ENCODE measurements around the gene SOCS1. TPM values are rescaled to one million over a fixed set of nuclear protein-coding genes. Genes with fewer than 3 reads are reported as not detected.
"Not testable (repeated sequence)": the region's sequence is repeated elsewhere in the genome, so short reads cannot be mapped to it uniquely, and the experiment has no call there.

SOCS1 gene
- total and polyA plus RNA-seq, 5 experiments from 2014 or later: 13.5 to 24.0 (median 15.8) TPM

DNA sequence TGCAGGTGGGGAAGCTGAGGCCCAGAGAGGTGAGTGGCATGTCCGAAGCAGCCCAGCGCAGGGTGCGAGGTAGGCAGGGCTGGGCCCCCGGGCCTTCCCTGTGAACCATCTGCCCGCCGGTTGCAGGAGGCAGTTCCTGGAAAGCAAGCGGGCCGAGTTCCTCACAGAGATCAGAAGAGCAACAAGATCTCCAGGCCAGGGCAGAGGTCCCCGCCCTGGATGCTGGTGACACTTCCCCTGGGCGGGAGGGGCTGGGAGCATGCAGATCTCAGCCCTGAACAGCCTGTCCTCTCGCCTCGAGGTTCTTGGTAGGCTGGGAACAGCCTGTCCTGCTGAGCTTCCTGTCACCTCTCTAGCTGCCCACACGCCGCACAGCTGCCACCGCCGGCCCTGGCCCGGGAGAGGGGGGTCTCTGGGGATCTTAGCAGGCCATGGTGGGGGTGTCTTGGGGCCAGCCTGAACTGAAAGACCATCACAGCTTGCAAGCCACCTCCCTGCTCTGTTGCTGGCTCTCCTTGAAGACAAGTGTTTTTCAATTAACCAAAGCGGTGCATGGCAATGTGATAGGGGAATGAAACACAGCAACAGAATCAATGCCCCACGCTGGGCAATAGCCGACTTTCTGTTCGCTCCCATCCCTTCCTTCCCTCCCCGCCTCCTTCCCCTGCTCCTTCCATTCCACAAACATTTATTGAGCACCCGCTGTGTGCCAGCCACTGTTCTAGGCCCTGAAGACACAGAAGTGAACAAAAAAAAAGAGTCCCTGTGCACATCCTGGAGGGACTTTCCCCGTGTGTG lies 31.7 kb downstream of the SOCS1 start:
- DNase-seq (peak; percentile 17 to 83 (median 52)), ATAC-seq (peak; percentile 35 to 54)
- Mint-ChIP-seq H3K4me3 (peak overlapping the region; percentile 48 to 90 (median 80)), H3K9me3 (no peaks in the 10 kb centered on the region), H3K4me1 (peaks cover 29 to 66% (median 47%) of the 10 kb centered on the region in 4 donors), H3K27me3 (no peaks in the 10 kb centered on the region), H3K27ac (peak overlapping the region; percentile 94 to 99 (median 97)), H3K36me3 (no peaks in the 10 kb centered on the region)
- POLR2A ChIA-PET: interaction anchor here (0.6 to 5.8 kb wide), 16 partner anchors 9 to 573 kb away, joined by 3 to 148 read pairs (median 5); partner anchors contain the start of genes CLEC16A, SOCS1, TXNDC11 and ZC3H7A

GRCh38 chr16:11220507-11220906 lies 35.5 kb downstream of the SOCS1 start:
- H3K4me1 Mint-ChIP-seq: peaks cover 19 to 43% (median 39%) of the 10 kb centered on the region in 4 donors
- H3K27me3 Mint-ChIP-seq, ATAC-seq, H3K4me3 Mint-ChIP-seq, DNase-seq, POLR2A ChIA-PET: not testable (repeated sequence)
- H3K36me3 Mint-ChIP-seq: peaks cover 0 to 14% (median 9%) of the 10 kb centered on the region in 3 donors
- peaks cover 0 to 13% (median 5%) of the 10 kb centered on the region in 9 donors for H3K9me3 Mint-ChIP-seq
- H3K27ac Mint-ChIP-seq: peak overlapping the region in 3 of 10 donors; percentile 4 to 41 (median 10)

GRCh38 chr16:11219178-11219577 lies 36.8 kb downstream of the SOCS1 start:
- DNase-seq (no peak), ATAC-seq (no peak)
- peaks cover 0 to 13% (median 5%) of the 10 kb centered on the region in 9 donors for H3K9me3 Mint-ChIP-seq
- peak overlapping the region in 1 of 10 donors; percentile 11 for H3K27ac Mint-ChIP-seq
- H3K4me1 Mint-ChIP-seq: peaks cover 8 to 30% (median 26%) of the 10 kb centered on the region in 4 donors
- peaks cover 0 to 14% (median 9%) of the 10 kb centered on the region in 3 donors for H3K36me3 Mint-ChIP-seq
- POLR2A ChIA-PET: no interaction called here
- no peaks in the 10 kb centered on the region for H3K27me3 Mint-ChIP-seq
- no peak overlapping the region for H3K4me3 Mint-ChIP-seq

DNA sequence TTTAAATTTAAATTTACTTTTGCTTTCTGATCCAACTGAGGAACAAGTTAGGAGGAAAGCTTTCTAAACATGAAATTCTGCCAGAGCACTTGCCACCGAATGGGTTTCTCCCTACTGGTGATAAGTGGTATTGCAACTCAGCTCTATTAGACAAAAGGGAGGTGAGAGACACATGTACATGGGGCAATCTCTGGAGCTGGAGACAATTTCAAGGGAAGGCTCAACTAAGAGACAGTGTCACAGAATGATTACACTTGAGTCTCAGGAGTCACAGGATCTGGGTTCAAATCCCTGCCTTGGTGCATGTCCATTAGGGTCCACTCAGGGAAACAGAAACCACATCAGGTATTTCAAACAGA lies 37.4 kb downstream of the SOCS1 start:
- POLR2A ChIA-PET: interaction anchor here (0.6 to 1.3 kb wide), 4 partner anchors 14 to 37 kb away, joined by 3 to 7 read pairs (median 4); partner anchors contain the start of gene SOCS1
- no peak for DNase-seq
- no peaks in the 10 kb centered on the region for H3K27me3 Mint-ChIP-seq
- H3K36me3 Mint-ChIP-seq: peaks cover 0 to 14% (median 9%) of the 10 kb centered on the region in 3 donors
- no peak for ATAC-seq
- peak overlapping the region in 2 of 10 donors; percentile 11 to 53 for H3K27ac Mint-ChIP-seq
- peaks cover 6 to 25% (median 22%) of the 10 kb centered on the region in 4 donors for H3K4me1 Mint-ChIP-seq
- peaks cover 0 to 13% (median 5%) of the 10 kb centered on the region in 9 donors for H3K9me3 Mint-ChIP-seq
- H3K4me3 Mint-ChIP-seq: no peak overlapping the region

GRCh38 chr16:11217651-11218603 lies 38.1 kb downstream of the SOCS1 start:
- Mint-ChIP-seq H3K4me3 (no peak overlapping the region), H3K4me1 (peaks cover 6 to 20% (median 17%) of the 10 kb centered on the region in 4 donors), H3K36me3 (peaks cover 0 to 14% (median 9%) of the 10 kb centered on the region in 3 donors), H3K9me3 (peaks cover 0 to 13% (median 5%) of the 10 kb centered on the region in 9 donors), H3K27ac (peak overlapping the region in 1 of 10 donors; percentile 47), H3K27me3 (no peaks in the 10 kb centered on the region)
- POLR2A ChIA-PET: interaction anchor here (0.6 to 1.3 kb wide), 5 partner anchors 15 to 122 kb away, joined by 3 to 7 read pairs (median 4); partner anchors contain the start of gene SOCS1
- ATAC-seq: no peak
- no peak for DNase-seq

- no peak overlapping the region for H3K4me3 Mint-ChIP-seq
- peaks cover 0 to 13% (median 5%) of the 10 kb centered on the region in 9 donors for H3K9me3 Mint-ChIP-seq
- no peak for ATAC-seq
- H3K27me3 Mint-ChIP-seq: no peaks in the 10 kb centered on the region
- peaks cover 8 to 18% (median 10%) of the 10 kb centered on the region in 4 donors for H3K4me1 Mint-ChIP-seq
- POLR2A ChIA-PET: no interaction called here
- no peak for DNase-seq
- peaks cover 0 to 14% (median 9%) of the 10 kb centered on the region in 3 donors for H3K36me3 Mint-ChIP-seq
- H3K27ac Mint-ChIP-seq: peak overlapping the region in 1 of 10 donors; percentile 18
These were observed 40.0 kb downstream of the SOCS1 start for GRCh38 chr16:11215935-11216556.

- Mint-ChIP-seq H3K9me3 (peaks cover 0 to 13% (median 5%) of the 10 kb centered on the region in 9 donors), H3K27me3 (no peaks in the 10 kb centered on the region), H3K4me1 (peaks cover 2 to 14% (median 4%) of the 10 kb centered on the region in 4 donors), H3K27ac (peak overlapping the region in 1 of 10 donors; percentile 31), H3K4me3 (no peak overlapping the region), H3K36me3 (peaks cover 0 to 14% (median 8%) of the 10 kb centered on the region in 3 donors)
- ATAC-seq (no peak), DNase-seq (no peak)
- POLR2A ChIA-PET: interaction anchor here (1.5 kb wide), 1 partner anchor 11 kb away, joined by 8 read pairs; no protein-coding TSS in a partner anchor
These were observed 42.2 kb downstream of the SOCS1 start for GRCh38 chr16:11213799-11214198.

DNA sequence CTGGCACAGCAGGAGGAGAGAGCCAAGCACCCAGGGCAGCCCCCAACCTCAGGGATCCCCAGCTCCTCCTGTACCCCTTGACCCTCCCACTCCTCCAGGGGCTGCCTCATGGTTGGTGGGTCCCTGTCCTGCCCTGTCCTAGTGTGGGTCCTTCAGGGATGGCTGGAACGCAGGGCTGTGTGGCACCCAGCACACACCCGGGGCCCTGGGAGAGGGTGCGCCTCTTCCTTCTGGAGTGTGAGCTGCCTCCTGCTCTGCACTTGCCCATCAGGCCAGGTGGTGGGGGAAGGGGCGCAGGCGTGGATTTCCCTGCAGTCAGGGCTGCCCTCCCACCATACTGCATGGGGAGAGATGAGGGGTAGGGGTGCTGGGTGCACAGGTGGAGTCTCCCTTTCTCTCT lies 42.6 kb downstream of the SOCS1 start:
- peaks cover 0 to 14% (median 4%) of the 10 kb centered on the region in 3 donors for H3K36me3 Mint-ChIP-seq
- ATAC-seq (no peak), DNase-seq (no peak)
- peak overlapping the region in 1 of 10 donors; percentile 31 for H3K27ac Mint-ChIP-seq
- H3K9me3 Mint-ChIP-seq: peaks cover 0 to 13% (median 5%) of the 10 kb centered on the region in 9 donors
- no peaks in the 10 kb centered on the region for H3K27me3 Mint-ChIP-seq
- H3K4me3 Mint-ChIP-seq: no peak overlapping the region
- peaks cover 0 to 10% (median 4%) of the 10 kb centered on the region in 4 donors for H3K4me1 Mint-ChIP-seq
- POLR2A ChIA-PET: no interaction called here

DNA sequence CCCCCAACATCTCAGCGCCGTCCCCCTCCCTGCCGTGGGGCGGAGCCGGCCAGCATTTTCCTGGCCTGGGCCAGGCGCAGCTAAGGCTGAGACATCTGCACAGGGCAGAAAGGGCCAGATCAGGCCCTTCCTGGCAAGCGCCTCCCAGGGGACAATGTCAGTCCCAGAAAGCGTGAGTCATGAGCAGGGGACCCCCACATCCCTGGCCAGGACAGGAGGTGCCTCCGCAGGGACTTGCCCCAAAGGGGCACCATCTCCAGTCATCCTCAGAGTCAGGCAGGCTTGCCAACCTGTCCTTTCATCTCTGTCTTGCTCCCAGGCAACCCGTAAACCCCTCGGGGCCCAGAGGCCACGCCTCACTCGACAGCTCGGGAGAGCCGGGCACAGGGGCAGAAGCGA lies 43.2 kb downstream of the SOCS1 start:
- DNase-seq (no peak), ATAC-seq (no peak)
- peaks cover 0 to 11% (median 4%) of the 10 kb centered on the region in 9 donors for H3K9me3 Mint-ChIP-seq
- H3K4me3 Mint-ChIP-seq: no peak overlapping the region
- POLR2A ChIA-PET: interaction anchor here (0.9 to 1.2 kb wide), 2 partner anchors 43 to 123 kb away, joined by 4 to 5 read pairs; partner anchors contain the start of gene SOCS1
- peak overlapping the region in 1 of 10 donors; percentile 31 for H3K27ac Mint-ChIP-seq
- H3K27me3 Mint-ChIP-seq: no peaks in the 10 kb centered on the region
- peaks cover 1 to 16% (median 4%) of the 10 kb centered on the region in 4 donors for H3K4me1 Mint-ChIP-seq
- H3K36me3 Mint-ChIP-seq: peaks cover 0 to 10% (median 3%) of the 10 kb centered on the region in 3 donors

DNA sequence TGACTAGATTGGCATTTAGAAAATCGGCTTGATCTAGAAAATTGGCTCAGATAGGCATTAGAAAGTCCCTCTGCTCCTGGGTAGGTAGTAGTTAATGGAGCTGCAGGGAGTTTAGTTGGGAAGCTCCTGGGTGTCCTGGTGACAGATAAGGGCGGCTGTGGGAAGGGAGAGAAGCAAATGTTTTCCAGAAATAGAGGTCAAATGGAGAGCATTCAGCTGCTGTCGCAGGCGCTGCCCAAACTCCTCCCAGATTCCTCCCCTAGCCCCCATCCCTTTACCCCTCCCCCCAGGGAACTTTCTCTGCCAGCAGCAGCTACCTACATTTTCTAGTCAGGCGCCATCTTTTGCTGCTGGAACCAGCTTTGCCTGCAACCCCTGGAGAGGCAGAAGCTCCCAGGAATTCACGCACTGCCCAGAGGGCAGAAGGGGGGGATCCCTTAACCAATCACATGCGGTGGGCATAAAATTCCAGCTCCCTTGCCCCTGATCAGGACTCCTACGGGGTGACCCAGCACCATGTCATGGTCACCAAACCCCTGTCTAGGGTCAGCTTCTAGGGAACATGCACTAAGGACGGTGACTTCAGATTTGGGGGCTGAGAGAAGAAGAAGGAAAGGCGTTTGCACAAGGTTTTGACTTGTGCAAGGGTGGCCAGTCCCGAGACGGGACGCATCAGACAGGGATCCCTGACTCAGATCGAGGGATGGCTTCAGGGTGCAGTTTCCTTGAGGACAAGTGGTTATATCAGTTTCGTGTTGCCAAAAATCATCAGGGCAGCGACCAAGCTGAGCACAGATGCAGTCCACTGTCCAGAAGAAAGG lies 43.8 kb downstream of the SOCS1 start:
- DNase-seq: no peak
- Mint-ChIP-seq H3K36me3 (peaks cover 0 to 7% (median 0%) of the 10 kb centered on the region in 3 donors), H3K9me3 (peaks cover 0 to 9% (median 3%) of the 10 kb centered on the region in 9 donors), H3K27me3 (no peaks in the 10 kb centered on the region), H3K4me1 (peaks cover 4 to 21% (median 6%) of the 10 kb centered on the region in 4 donors), H3K4me3 (no peak overlapping the region), H3K27ac (no peak overlapping the region)
- no peak for ATAC-seq
- POLR2A ChIA-PET: interaction anchor here (0.9 to 1.2 kb wide), 2 partner anchors 44 to 123 kb away, joined by 4 to 5 read pairs; partner anchors contain the start of gene SOCS1

Measured in naive thymus-derived CD8-positive, alpha-beta T cell (primary cell).